ENCODE data around the gene AIRE. TPM values are rescaled to one million over a fixed set of nuclear protein-coding genes. Genes with fewer than 3 reads are reported as not detected.

AIRE gene
- total and polyA plus RNA-seq, 2 donors (not counting 1 experiment from before 2014, with no cell fraction given): not detected

- H3K27ac ChIP-seq (ENCODE audit: insufficient read depth, low read length): no peak overlapping the region
- H3K36me3 ChIP-seq (ENCODE audit: control insufficient read depth, insufficient read depth, low read length): no peaks in the 10 kb centered on the region
- H3K9ac ChIP-seq (ENCODE audit: insufficient read depth, low read length): no peak overlapping the region
- no peaks in the 10 kb centered on the region for H3K4me1 ChIP-seq (ENCODE audit: control insufficient read depth, extremely low read depth, insufficient read depth, low read length)
- H3K4me2 ChIP-seq (ENCODE audit: extremely low read depth, insufficient read depth, low read length): no peak overlapping the region
- H3K9me3 ChIP-seq (ENCODE audit: control insufficient read depth, insufficient read depth, low read depth, low read length): no peaks in the 10 kb centered on the region
- TF ChIP-seq CTCF (conservative IDR thresholded peaks at IDR 0.05 in 1 of 2, IDR thresholded peaks at IDR 0.05 in 1 of 2; ENCODE audit: low read depth in 1 of 2, low read length in 2 of 2) (no peak), EZH2 (IDR thresholded peaks at IDR 0.05; ENCODE audit: low read length, missing control alignments) (no peak)
- H4K20me1 ChIP-seq (ENCODE audit: control insufficient read depth, extremely low read depth, insufficient read depth, low read length): no peaks in the 10 kb centered on the region
- no peak for DNase-seq (ENCODE audit: low read depth in 2 of 2)
- no peaks in the 10 kb centered on the region for H3K79me2 ChIP-seq (ENCODE audit: control insufficient read depth, insufficient read depth, low read length)
- no peak overlapping the region for H2AFZ ChIP-seq (ENCODE audit: low read length)
- no peak overlapping the region for H3K4me3 ChIP-seq (replicated peaks in 1 of 4; ENCODE audit: control extremely low read depth in 1 of 4, insufficient read depth in 1 of 4, low read depth in 3 of 4, low read length in 4 of 4)
- H3K27me3 ChIP-seq (ENCODE audit: control insufficient read depth, insufficient read depth, low read length): peaks cover 2% of the 10 kb centered on the region
Observed at GRCh38 chr21:44263221-44263760, 22.4 kb upstream of the AIRE start.

GRCh38 chr21:44263768-44264167, 21.9 kb upstream of the AIRE start:
- H3K27me3 ChIP-seq (ENCODE audit: control insufficient read depth, insufficient read depth, low read length): peaks cover 2% of the 10 kb centered on the region
- no peak overlapping the region for H2AFZ ChIP-seq (ENCODE audit: low read length)
- no peaks in the 10 kb centered on the region for H4K20me1 ChIP-seq (ENCODE audit: control insufficient read depth, extremely low read depth, insufficient read depth, low read length)
- no peak overlapping the region for H3K4me2 ChIP-seq (ENCODE audit: extremely low read depth, insufficient read depth, low read length)
- no peak overlapping the region for H3K4me3 ChIP-seq (replicated peaks in 1 of 4; ENCODE audit: control extremely low read depth in 1 of 4, insufficient read depth in 1 of 4, low read depth in 3 of 4, low read length in 4 of 4)
- no peak for DNase-seq (ENCODE audit: low read depth in 2 of 2)
- TF ChIP-seq EZH2 (IDR thresholded peaks at IDR 0.05; ENCODE audit: low read length, missing control alignments) (no peak), CTCF (conservative IDR thresholded peaks at IDR 0.05 in 1 of 2, IDR thresholded peaks at IDR 0.05 in 1 of 2; ENCODE audit: low read depth in 1 of 2, low read length in 2 of 2) (no peak)
- H3K9me3 ChIP-seq (ENCODE audit: control insufficient read depth, insufficient read depth, low read depth, low read length): no peaks in the 10 kb centered on the region
- no peaks in the 10 kb centered on the region for H3K4me1 ChIP-seq (ENCODE audit: control insufficient read depth, extremely low read depth, insufficient read depth, low read length)
- no peak overlapping the region for H3K27ac ChIP-seq (ENCODE audit: insufficient read depth, low read length)
- no peaks in the 10 kb centered on the region for H3K79me2 ChIP-seq (ENCODE audit: control insufficient read depth, insufficient read depth, low read length)
- H3K36me3 ChIP-seq (ENCODE audit: control insufficient read depth, insufficient read depth, low read length): no peaks in the 10 kb centered on the region
- no peak overlapping the region for H3K9ac ChIP-seq (ENCODE audit: insufficient read depth, low read length)

GRCh38 chr21:44265734-44266270, 19.9 kb upstream of the AIRE start:
- no peak for DNase-seq (ENCODE audit: low read depth in 2 of 2)
- Histone ChIP-seq H4K20me1 (ENCODE audit: control insufficient read depth, extremely low read depth, insufficient read depth, low read length) (no peaks in the 10 kb centered on the region), H2AFZ (ENCODE audit: low read length) (no peak overlapping the region), H3K27me3 (ENCODE audit: control insufficient read depth, insufficient read depth, low read length) (no peaks in the 10 kb centered on the region), H3K9ac (ENCODE audit: insufficient read depth, low read length) (no peak overlapping the region), H3K9me3 (ENCODE audit: control insufficient read depth, insufficient read depth, low read depth, low read length) (no peaks in the 10 kb centered on the region), H3K4me1 (ENCODE audit: control insufficient read depth, extremely low read depth, insufficient read depth, low read length) (no peaks in the 10 kb centered on the region), H3K27ac (ENCODE audit: insufficient read depth, low read length) (no peak overlapping the region), H3K36me3 (ENCODE audit: control insufficient read depth, insufficient read depth, low read length) (no peaks in the 10 kb centered on the region), H3K4me3 (replicated peaks in 1 of 4; ENCODE audit: control extremely low read depth in 1 of 4, insufficient read depth in 1 of 4, low read depth in 3 of 4, low read length in 4 of 4) (no peak overlapping the region), H3K4me2 (ENCODE audit: extremely low read depth, insufficient read depth, low read length) (no peak overlapping the region), H3K79me2 (ENCODE audit: control insufficient read depth, insufficient read depth, low read length) (no peaks in the 10 kb centered on the region)
- no peak for TF ChIP-seq CTCF (conservative IDR thresholded peaks at IDR 0.05 in 1 of 2, IDR thresholded peaks at IDR 0.05 in 1 of 2; ENCODE audit: low read depth in 1 of 2, low read length in 2 of 2)
- TF ChIP-seq EZH2 (IDR thresholded peaks at IDR 0.05; ENCODE audit: low read length, missing control alignments): no peak

All from fibroblast of lung (primary cell).